VCaP (cell line): Measurements from ENCODE around the gene WNT10A.

Experiments
- H3K27ac ChIP-seq: fragments of 450-650 bp; 2 replicates; pipeline ENCODE4 v1.5.1; 2017
- CTCF ChIP-seq: fragments of 450-650 bp; conservative IDR thresholded peaks from 2 replicates; pipeline ENCODE4 v1.5.1; 2017; ENCODE audit warnings: mild to moderate bottlenecking, moderate library complexity

The WNT10A gene

DNA sequence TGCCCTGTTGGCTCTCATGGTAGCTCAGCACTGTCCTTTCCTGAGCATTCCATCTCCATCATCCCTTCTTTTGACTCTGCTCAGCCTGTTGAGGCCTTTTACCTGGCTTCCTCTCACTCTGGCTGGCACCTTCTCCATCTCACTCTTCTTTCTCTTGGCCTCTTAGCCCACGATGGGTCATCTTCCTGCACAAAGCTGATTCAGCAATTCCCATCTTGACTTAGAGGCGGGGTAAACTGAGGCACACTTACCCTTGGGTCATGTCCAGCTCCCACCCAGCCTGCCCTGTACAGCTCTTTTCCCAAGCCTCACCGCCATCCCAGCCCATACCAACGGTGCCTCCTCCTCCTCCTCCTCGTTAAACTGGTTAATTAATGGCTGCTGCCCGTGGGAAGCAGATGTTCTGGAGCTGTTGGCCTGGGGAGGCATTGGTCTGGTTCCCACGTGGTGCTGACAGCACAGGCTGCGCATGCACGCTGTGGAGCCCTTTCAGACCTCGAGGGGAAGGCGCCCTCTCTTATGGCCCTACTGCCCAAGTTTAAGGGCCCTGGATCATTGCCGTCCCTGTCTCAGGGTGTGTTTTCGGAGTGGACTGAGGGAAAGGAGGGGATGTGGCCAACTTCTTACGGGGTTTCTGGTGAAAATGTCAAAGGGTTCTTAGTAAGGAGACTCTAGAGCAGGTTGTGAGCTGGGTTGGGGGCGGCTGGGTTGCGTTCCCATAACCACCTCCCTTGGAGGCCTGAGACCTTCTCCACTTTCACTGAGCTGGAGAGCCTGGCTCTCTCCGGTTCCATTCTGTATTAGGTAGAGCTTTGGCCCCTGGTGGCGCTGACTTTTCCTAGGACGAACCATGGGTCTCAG, 10.9 kb downstream of the WNT10A start:
- no peak overlapping the region for H3K27ac ChIP-seq
- no peak for TF ChIP-seq CTCF

DNA sequence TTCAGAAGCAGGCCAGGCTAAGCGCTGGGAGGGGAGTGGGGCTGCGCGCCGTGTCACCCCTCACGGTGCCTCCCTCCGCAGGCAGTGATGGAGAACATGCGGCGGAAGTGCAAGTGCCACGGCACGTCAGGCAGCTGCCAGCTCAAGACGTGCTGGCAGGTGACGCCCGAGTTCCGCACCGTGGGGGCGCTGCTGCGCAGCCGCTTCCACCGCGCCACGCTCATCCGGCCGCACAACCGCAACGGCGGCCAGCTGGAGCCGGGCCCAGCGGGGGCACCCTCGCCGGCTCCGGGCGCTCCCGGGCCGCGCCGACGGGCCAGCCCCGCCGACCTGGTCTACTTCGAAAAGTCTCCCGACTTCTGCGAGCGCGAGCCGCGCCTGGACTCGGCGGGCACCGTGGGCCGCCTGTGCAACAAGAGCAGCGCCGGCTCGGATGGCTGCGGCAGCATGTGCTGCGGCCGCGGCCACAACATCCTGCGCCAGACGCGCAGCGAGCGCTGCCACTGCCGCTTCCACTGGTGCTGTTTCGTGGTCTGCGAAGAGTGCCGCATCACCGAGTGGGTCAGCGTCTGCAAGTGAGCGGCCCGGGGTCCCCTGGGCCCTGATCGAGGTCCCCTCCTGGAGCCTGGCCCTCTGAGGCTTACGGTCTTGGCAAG, 12.2 kb downstream of the WNT10A start:
- peak; percentile 74 for TF ChIP-seq CTCF
- H3K27ac ChIP-seq = peak overlapping the region; percentile 74

DNA sequence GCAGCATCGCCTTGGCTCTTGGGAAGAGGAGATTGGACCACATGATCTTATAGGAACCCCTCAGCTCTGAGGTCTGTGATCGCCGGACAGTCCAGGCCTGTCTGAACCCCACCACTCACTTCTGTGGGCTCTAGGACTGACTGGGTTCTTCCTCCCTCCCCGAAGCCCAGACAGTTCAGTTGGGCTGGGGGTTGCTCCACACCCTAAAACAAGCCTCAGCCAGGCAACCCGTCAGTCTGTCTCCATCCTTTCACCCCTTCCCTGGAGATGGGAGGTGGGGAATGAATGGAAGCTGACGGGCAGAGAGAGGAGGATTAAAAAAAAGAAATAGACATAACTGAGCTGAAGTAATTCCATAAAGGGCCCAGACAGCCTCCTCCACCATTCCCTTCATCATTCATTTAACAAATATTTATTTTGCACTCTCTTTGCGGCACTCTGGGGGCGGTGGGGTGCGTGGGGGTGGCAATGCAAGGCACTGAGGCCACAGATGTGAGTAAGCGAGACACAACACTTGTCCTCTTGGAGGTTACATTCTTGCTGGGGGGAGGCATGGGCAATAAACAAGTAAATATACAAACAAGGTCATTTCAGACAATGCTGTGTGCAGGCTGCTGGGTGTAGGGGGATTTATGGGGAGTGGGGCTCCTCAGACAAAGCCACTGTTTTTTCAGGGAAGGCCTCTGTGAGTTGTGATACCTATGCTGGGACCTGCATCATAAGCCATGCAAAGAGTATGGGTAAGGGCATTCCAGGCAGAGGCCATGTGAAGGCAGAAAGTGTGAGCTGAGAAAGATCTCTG, 12.9 kb downstream of the WNT10A start:
- peak overlapping the region; percentile 74 for H3K27ac ChIP-seq
- no peak for TF ChIP-seq CTCF

- H3K27ac ChIP-seq = no peak overlapping the region
- TF ChIP-seq CTCF = no peak
These were observed 13.7 kb downstream of the WNT10A start for GRCh38 chr2:218894151-218894879.

- TF ChIP-seq CTCF = no peak
- no peak overlapping the region for H3K27ac ChIP-seq
These were observed 14.2 kb downstream of the WNT10A start for GRCh38 chr2:218894880-218895157.

GRCh38 chr2:218895326-218895725, 14.7 kb downstream of the WNT10A start:
- no peak for TF ChIP-seq CTCF
- no peak overlapping the region for H3K27ac ChIP-seq
